NCI-H2081 treated with DMSO at 0.1 percent for 48 hours (cell line): ENCODE measurements around the gene HNRNPK.
A peak's percentile ranks its signal among the peaks of the same experiment; 100 is the strongest.

Experiments used
- DNase-seq: peaks from one replicate; lab custom pipeline; 2025; lab: John Stamatoyannopoulos, UW

HNRNPK gene

DNA sequence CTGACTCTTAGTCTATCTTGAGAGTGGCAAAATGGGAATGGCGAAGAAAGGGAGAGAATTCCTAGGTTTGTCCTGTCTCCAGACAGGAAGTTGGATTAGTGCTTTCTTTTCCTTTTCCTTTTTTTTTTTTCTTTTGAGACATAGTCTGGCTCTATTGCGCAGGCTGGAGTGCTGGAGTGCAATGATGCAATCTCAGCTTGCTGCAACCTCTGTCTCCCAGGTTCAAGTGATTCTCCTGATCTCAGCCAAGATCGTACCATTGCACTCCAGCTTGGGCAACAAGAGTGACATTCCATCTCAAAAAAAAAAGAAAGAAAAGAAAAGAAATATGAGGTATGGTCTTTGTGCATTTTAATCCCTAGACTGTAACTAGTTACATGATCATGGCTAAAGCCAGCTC, 46.2 kb downstream of the HNRNPK start:
- no peak for DNase-seq

DNA sequence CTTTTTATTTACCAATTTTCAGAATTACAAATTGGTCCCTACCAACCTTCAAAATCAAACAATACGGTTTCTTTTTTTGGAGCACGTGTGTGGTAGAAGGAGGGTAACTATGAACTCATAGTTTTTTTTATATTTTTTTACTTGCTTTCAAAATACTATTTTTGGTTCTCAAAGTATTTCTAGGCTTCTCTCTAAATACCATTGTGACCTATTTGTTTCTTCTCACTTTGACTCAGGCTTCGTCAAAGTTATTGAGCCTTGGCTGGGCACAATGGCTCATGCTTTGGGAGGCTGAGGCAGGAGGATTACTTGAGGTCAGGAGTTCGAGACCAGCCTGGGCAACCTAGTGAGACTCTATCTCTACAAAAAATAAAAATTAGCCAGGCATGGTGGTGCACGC, 47.2 kb downstream of the HNRNPK start:
- no peak for DNase-seq

- DNase-seq, result no peak
Measured at GRCh38 chr9:83932011-83932410, 48.0 kb downstream of the HNRNPK start.

- DNase-seq, result no peak
Measured at GRCh38 chr9:83930881-83931280, 49.1 kb downstream of the HNRNPK start.

- DNase-seq, result no peak
Measured at GRCh38 chr9:83927591-83927990, 52.4 kb downstream of the HNRNPK start.

DNA sequence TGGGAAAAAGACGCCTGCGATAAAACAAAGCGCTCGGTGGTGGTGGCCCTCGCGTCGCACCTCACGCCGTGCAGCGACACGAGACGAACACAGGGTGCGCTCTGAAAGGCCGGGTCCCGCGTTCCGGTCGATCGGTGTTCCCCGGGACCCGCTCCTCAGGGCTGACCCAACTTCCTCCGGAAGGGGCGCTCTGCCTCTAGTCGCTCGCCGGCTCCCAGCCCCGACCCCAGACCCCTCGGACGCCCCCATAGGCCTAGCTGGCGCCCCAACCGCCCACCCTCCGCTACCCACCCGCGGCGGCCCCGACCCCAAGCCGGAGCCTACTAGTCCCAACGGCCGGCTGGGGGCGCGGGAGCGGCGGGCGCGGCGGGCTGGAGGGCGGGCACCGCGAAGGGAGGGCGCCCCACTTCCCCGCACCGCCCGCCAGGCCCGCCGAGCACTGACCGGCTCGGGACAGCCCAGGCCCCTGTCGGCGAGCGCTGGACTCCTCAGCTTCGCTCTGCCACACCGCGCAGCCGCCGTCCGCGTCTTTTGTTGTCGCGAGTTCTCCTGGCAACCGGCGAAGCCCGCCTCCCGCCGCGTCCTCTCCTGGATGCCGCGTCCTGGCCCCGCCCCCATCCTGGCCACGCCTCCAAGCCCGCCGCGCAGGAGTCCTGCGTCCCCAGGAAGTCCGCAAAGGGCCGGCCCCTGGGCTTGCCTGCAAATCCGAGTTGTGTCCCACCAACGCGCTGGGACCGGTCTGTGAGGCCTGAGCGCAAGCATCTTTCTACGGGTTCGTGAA, 58.9 kb downstream of the HNRNPK start, which contains the start of gene KIF27:
Gene KIF27, minus strand, starts transcription at position 506 of the 781 bp plus-strand sequence. CDS start 5,841 bp downstream, outside the sequence.
- peak; percentile 74 for DNase-seq

DNA sequence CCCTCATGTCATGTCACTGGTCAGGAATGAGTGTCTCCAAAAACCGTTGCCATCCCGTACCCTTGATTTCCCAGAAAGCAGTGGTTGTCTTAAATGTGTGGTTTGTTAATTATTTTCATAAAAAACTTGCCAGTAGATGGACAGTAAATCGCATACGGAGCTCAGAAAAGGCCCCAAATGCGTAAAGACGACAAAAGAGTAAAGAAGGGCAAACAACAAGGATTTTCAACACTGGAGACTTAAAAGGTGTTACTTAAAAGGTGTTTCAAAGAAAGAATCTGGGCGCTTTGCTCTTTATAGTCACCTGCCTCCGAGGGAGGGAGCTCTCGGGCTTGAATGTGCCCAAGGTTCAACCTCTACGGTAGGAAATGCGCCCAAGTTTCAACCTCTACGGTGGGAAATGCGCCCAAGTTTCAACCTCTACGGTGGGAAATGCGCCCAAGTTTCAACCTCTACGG, 59.5 kb downstream of the HNRNPK start:
- DNase-seq, result peak; percentile 45

- DNase-seq, result no peak
Measured at GRCh38 chr9:83919111-83919510, 60.9 kb downstream of the HNRNPK start.
